OCI-LY7 (cell line): ENCODE results near the gene AOAH. TPM values are rescaled to one million over a fixed set of nuclear protein-coding genes. Genes with fewer than 3 reads are reported as not detected.

Experiments
- BruUV-seq: library from RNA; stranded (reverse); fragments of 400-500 nt; replicated peaks from 2 replicates; lab custom pipeline; 2021; lab: Mats Ljungman, UMichigan
- CTCF ChIA-PET: fragments of 300-600 bp; sonication (Branson Sonifier 250); formaldehyde crosslinking; loops from one replicate; lab custom pipeline; 2022; ENCODE audit warnings: antibody characterized with exemption; ENCODE audit not compliant: unreplicated experiment; lab: Charles Lee
- POLR2A ChIA-PET: fragments of 300-600 bp; sonication (Branson Sonifier 250); formaldehyde crosslinking; loops from one replicate; lab custom pipeline; 2022; ENCODE audit warnings: antibody characterized with exemption; lab: Charles Lee
- DNase-seq: peaks from one replicate; pipeline ENCODE4 v3.0.0-alpha.2; 2015; ENCODE audit warnings: low spot score
- H2AFZ ChIP-seq: fragments of 200-600 bp; sonication (generic), shearing (Covaris generic); 2 replicates; pipeline ENCODE4 v1.6.1; 2014; ENCODE audit warnings: mild to moderate bottlenecking, antibody characterized with exemption, low read length, moderate library complexity
- H3K27ac ChIP-seq: fragments of 200-600 bp; sonication (generic); 2 replicates; pipeline ENCODE4 v1.5.1; 2014; ENCODE audit warnings: mixed run types, low read depth, mild to moderate bottlenecking, moderate library complexity, low read length, inconsistent platforms; ENCODE audit not compliant: poor library complexity, severe bottlenecking
- H3K36me3 ChIP-seq: fragments of 200-600 bp; sonication (generic); 2 replicates; pipeline ENCODE4 v1.6.1; 2014; ENCODE audit warnings: mild to moderate bottlenecking, antibody characterized with exemption, low read length, moderate library complexity, mixed read lengths; ENCODE audit not compliant: insufficient read depth
- H3K4me1 ChIP-seq: fragments of 200-600 bp; sonication (generic); 2 replicates; pipeline ENCODE4 v1.5.1; 2014; ENCODE audit warnings: mild to moderate bottlenecking, low read length; ENCODE audit not compliant: insufficient read depth, poor library complexity, severe bottlenecking
- H3K4me2 ChIP-seq: fragments of 200-600 bp; sonication (generic); 2 replicates; pipeline ENCODE4 v1.6.1; 2014; ENCODE audit warnings: mild to moderate bottlenecking, low read length
- H3K4me3 ChIP-seq: fragments of 200-600 bp; sonication (generic); 2 replicates; pipeline ENCODE4 v1.5.1; 2014; ENCODE audit warnings: mild to moderate bottlenecking, low read depth, low read length; ENCODE audit not compliant: poor library complexity, severe bottlenecking
- H3K79me2 ChIP-seq: fragments of 200-600 bp; sonication (generic); 2 replicates; pipeline ENCODE4 v1.6.1; 2016; ENCODE audit warnings: low read depth, mild to moderate bottlenecking, low read length, moderate library complexity, mixed read lengths; ENCODE audit not compliant: insufficient read depth
- H3K9me2 ChIP-seq: fragments of 200-600 bp; sonication (generic); 2 replicates; pipeline ENCODE4 v1.6.1; 2016; ENCODE audit warnings: mild to moderate bottlenecking, low read length, mixed read lengths; ENCODE audit not compliant: insufficient read depth
- H3K9me3 ChIP-seq: fragments of 200-600 bp; sonication (generic); 2 replicates; pipeline ENCODE4 v1.6.1; 2014; ENCODE audit warnings: mild to moderate bottlenecking, mixed run types, low read length, mixed read lengths
- H4K20me1 ChIP-seq: fragments of 200-600 bp; sonication (generic); 2 replicates; pipeline ENCODE4 v1.6.1; 2014; ENCODE audit warnings: mild to moderate bottlenecking, antibody characterized with exemption, low read length, moderate library complexity, mixed read lengths; ENCODE audit not compliant: insufficient read depth
- CTCF ChIP-seq: fragments of 200-600 bp; sonication (generic); conservative IDR thresholded peaks from 2 replicates; pipeline ENCODE4 v1.5.1; 2014; ENCODE audit warnings: mild to moderate bottlenecking, antibody characterized with exemption, low read length, moderate library complexity, mixed read lengths
- EZH2phosphoT487 ChIP-seq: fragments of 200-600 bp; sonication (generic); IDR thresholded peaks from 2 replicates; pipeline ENCODE4 v1.6.1; 2018; ENCODE audit warnings: low read depth, borderline replicate concordance, mild to moderate bottlenecking, mixed run types, antibody characterized with exemption, low read length, moderate library complexity, mixed read lengths
- intact Hi-C: fragments of 100-400 bp; cut with micrococcal nuclease; formaldehyde crosslinking; loops from one replicate; pipeline ENCODE4 v1.10.0; 2022; ENCODE audit not compliant: unreplicated experiment
- total RNA-seq, 2 experiments: library from RNA; depleted of rRNA in 1 of 2; stranded (reverse); fragments of >200 nt in 1 of 2; shearing (Covaris generic) in 1 of 2; gene quantifications; 2 replicates each; pipeline ENCODE4 v1.2.3, GENCODE V29; 2014 to 2022

The AOAH gene
- total RNA-seq, 2 experiments from 2014 or later: 0.13 to 0.61 TPM

- Histone ChIP-seq H2AFZ (no peak overlapping the region), H3K4me3 (no peak overlapping the region), H3K9me3 (no peaks in the 10 kb centered on the region), H3K4me1 (no peaks in the 10 kb centered on the region), H3K79me2 (no peaks in the 10 kb centered on the region), H3K4me2 (no peak overlapping the region), H3K36me3 (no peaks in the 10 kb centered on the region), H3K9me2 (no peaks in the 10 kb centered on the region), H3K27ac (no peak overlapping the region), H4K20me1 (no peaks in the 10 kb centered on the region)
- CTCF ChIA-PET: no interaction called here
- DNase-seq: no peak
- intact Hi-C loops: no loop called here
- POLR2A ChIA-PET: interaction anchor here (0.6 to 0.8 kb wide), 3 partner anchors 10 to 25 kb away, joined by 3 to 8 read pairs (median 4); no protein-coding TSS in a partner anchor
- TF ChIP-seq CTCF: no peak
- no peak for TF ChIP-seq EZH2phosphoT487
- BruUV-seq: no TSS peak
Observed at GRCh38 chr7:36682102-36682501, 42.2 kb downstream of the AOAH start.

GRCh38 chr7:36677769-36678437, 46.4 kb downstream of the AOAH start:
- intact Hi-C loops: no loop called here
- no peaks in the 10 kb centered on the region for H3K79me2 ChIP-seq
- H4K20me1 ChIP-seq: no peaks in the 10 kb centered on the region
- no peak overlapping the region for H3K27ac ChIP-seq
- no peaks in the 10 kb centered on the region for H3K36me3 ChIP-seq
- no peak overlapping the region for H3K4me2 ChIP-seq
- no peak for DNase-seq
- H3K9me2 ChIP-seq: no peaks in the 10 kb centered on the region
- no peak for TF ChIP-seq EZH2phosphoT487
- TF ChIP-seq CTCF: no peak
- no peaks in the 10 kb centered on the region for H3K4me1 ChIP-seq
- ChIA-PET CTCF (no interaction called here), POLR2A (interaction anchor here (0.7 to 1.1 kb wide), 2 partner anchors 8 to 30 kb away, joined by 3 to 6 read pairs; no protein-coding TSS in a partner anchor)
- BruUV-seq: no TSS peak
- H2AFZ ChIP-seq: no peak overlapping the region
- H3K4me3 ChIP-seq: no peak overlapping the region
- no peaks in the 10 kb centered on the region for H3K9me3 ChIP-seq

GRCh38 chr7:36673703-36674102, 50.6 kb downstream of the AOAH start:
- intact Hi-C loops: loop anchor here (5.0 kb wide), 2 partner anchors 186 to 509 kb away; no protein-coding TSS in a partner anchor
- POLR2A ChIA-PET: no interaction called here
- Histone ChIP-seq H3K4me3 (no peak overlapping the region), H4K20me1 (no peaks in the 10 kb centered on the region), H3K4me1 (no peaks in the 10 kb centered on the region), H3K36me3 (no peaks in the 10 kb centered on the region), H2AFZ (no peak overlapping the region), H3K4me2 (no peak overlapping the region), H3K9me3 (no peaks in the 10 kb centered on the region), H3K9me2 (no peaks in the 10 kb centered on the region), H3K27ac (no peak overlapping the region), H3K79me2 (no peaks in the 10 kb centered on the region)
- CTCF ChIA-PET: no interaction called here
- no peak for DNase-seq
- BruUV-seq: no TSS peak
- TF ChIP-seq CTCF (no peak), EZH2phosphoT487 (no peak)
